RWPE2 (cell line): ENCODE results near the gene PEAR1.

Experiments
- ATAC-seq: fragments of 200-7000 bp; cut with Tn5 transposase; 3 replicates; pipeline ENCODE4 v1.9.1; 2021; ENCODE audit warnings: low read depth
- DNase-seq: peaks from one replicate; pipeline ENCODE4 v3.0.0-alpha.2; 2020; ENCODE audit warnings: low spot score
- H3K27ac ChIP-seq: fragments of 450-650 bp; 2 replicates; pipeline ENCODE4 v1.5.1; 2017; ENCODE audit warnings: mild to moderate bottlenecking; ENCODE audit not compliant: poor library complexity, severe bottlenecking
- H3K27me3 ChIP-seq: fragments of 250-450 bp; sonication (Bioruptor Pico); 2 replicates; pipeline ENCODE4 v1.5.1; 2021; ENCODE audit warnings: mild to moderate bottlenecking, moderate library complexity; ENCODE audit not compliant: insufficient read depth, poor library complexity, severe bottlenecking
- H3K36me3 ChIP-seq: fragments of 250-450 bp; sonication (Bioruptor Pico); 2 replicates; pipeline ENCODE4 v1.5.1; 2020; ENCODE audit warnings: low read depth, mild to moderate bottlenecking, moderate library complexity
- H3K4me1 ChIP-seq: fragments of 250-450 bp; sonication (Bioruptor Pico); 2 replicates; pipeline ENCODE4 v1.5.1; 2021; ENCODE audit warnings: mild to moderate bottlenecking, moderate library complexity; ENCODE audit not compliant: insufficient read depth, poor library complexity, severe bottlenecking
- H3K4me3 ChIP-seq: fragments of 250-450 bp; sonication (Bioruptor Pico); 2 replicates; pipeline ENCODE4 v1.5.1; 2021; ENCODE audit warnings: mild to moderate bottlenecking, moderate library complexity; ENCODE audit not compliant: severe bottlenecking
- H3K9me3 ChIP-seq: fragments of 250-450 bp; sonication (Bioruptor Pico); 2 replicates; pipeline ENCODE4 v1.5.1; 2021; ENCODE audit warnings: mild to moderate bottlenecking, moderate library complexity; ENCODE audit not compliant: severe bottlenecking
- CTCF ChIP-seq: fragments of 450-650 bp; IDR thresholded peaks from one replicate; pipeline ENCODE4 v1.5.1; 2017; ENCODE audit warnings: mild to moderate bottlenecking, moderate library complexity; ENCODE audit not compliant: poor library complexity, severe bottlenecking

The PEAR1 gene

GRCh38 chr1:156944268-156944667, 50.8 kb downstream of the PEAR1 start:
- H3K9me3 ChIP-seq: no peaks in the 10 kb centered on the region
- H3K4me3 ChIP-seq: no peak overlapping the region
- H3K27me3 ChIP-seq: no peaks in the 10 kb centered on the region
- no peak overlapping the region for H3K27ac ChIP-seq
- TF ChIP-seq CTCF: no peak
- DNase-seq: no peak
- peaks cover 16% of the 10 kb centered on the region; the same call in 1 of the 2 replicates for H3K36me3 ChIP-seq
- ATAC-seq: no peak
- no peaks in the 10 kb centered on the region for H3K4me1 ChIP-seq

DNA sequence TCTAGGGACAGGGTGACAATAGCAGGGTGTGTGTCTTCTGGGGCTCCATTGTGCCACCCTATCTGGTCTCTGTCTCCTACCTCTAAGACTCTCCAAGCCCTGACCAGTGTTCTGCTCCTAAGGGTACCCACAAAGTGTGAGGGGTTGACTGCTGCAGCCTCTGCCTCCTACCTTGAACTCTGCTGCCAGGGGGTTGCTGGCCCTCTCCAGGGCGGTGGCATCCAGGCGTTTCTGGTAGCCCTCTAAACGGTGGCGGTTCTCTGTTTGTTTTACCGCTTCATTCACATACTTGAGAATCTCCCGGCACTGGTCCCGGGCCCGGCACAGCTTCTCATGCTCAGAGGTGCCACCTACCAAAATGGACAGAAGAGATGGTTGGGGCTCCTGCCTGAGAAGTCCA, 51.3 kb downstream of the PEAR1 start:
- H3K4me1 ChIP-seq: no peaks in the 10 kb centered on the region
- no peak for TF ChIP-seq CTCF
- H3K36me3 ChIP-seq: peaks cover 10% of the 10 kb centered on the region; the same call in 1 of the 2 replicates
- H3K9me3 ChIP-seq: no peaks in the 10 kb centered on the region
- DNase-seq (no peak), ATAC-seq (no peak)
- no peaks in the 10 kb centered on the region for H3K27me3 ChIP-seq
- H3K4me3 ChIP-seq: no peak overlapping the region
- H3K27ac ChIP-seq: no peak overlapping the region

DNA sequence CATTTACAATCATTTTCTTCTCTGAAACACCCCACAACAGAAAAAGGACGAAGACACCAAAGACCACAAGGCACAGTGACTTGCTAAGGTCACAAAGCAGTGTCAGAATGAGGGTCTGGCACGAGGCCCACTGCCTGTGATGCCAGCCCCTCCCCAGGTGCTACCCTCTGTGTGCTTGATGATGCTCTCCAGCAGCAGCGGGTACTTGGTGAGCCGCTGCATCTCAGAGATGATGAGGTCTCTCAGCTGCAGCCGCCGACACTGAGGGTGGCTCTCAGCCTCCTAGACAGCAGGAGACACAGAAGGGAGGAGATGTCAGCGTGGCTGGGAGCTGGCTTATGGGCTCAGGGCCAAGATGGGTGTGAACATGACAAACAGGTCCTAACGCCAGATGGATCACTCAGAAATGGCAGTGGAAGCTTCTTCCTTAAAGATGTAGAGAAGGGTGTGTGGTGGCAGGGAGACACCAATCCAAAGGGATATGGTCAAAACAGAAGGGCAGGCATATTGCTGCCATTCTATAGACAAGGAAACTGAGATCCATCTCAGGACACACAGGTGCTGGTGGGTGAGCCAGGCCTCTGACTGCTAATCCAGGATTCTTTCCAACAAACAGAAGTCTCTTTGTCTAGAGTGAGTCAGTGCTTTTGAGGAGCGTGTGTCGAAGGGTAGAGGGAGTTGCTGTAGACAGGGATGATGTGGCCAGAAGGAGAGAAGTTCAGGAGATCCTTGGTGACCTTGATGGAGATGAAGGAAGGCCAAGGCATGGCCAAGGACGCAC, 52.6 kb downstream of the PEAR1 start:
- no peak overlapping the region for H3K27ac ChIP-seq
- no peak overlapping the region for H3K4me3 ChIP-seq
- no peaks in the 10 kb centered on the region for H3K27me3 ChIP-seq
- peak; percentile 41; the same call in 1 of the 3 replicates for ATAC-seq
- no peak for TF ChIP-seq CTCF
- H3K36me3 ChIP-seq: peaks cover 9% of the 10 kb centered on the region; the same call in 1 of the 2 replicates
- H3K9me3 ChIP-seq: no peaks in the 10 kb centered on the region
- no peaks in the 10 kb centered on the region for H3K4me1 ChIP-seq
- DNase-seq: no peak

GRCh38 chr1:156947127-156947526, 53.6 kb downstream of the PEAR1 start:
- no peak for TF ChIP-seq CTCF
- ATAC-seq: no peak
- peaks cover 9% of the 10 kb centered on the region; the same call in 1 of the 2 replicates for H3K36me3 ChIP-seq

More at GRCh38 chr1:156947127-156947526, 53.6 kb downstream of the PEAR1 start:
- DNase-seq: no peak
- Histone ChIP-seq H3K9me3 (no peaks in the 10 kb centered on the region), H3K27ac (no peak overlapping the region), H3K4me3 (no peak overlapping the region), H3K4me1 (no peaks in the 10 kb centered on the region), H3K27me3 (no peaks in the 10 kb centered on the region)
